SH-SY5Y (cell line): ENCODE results near the gene PRG3.

Experiments used
- GATA2 ChIP-seq: IDR thresholded peaks from 2 replicates; pipeline ENCODE4 v1.6.1; 2011; ENCODE audit warnings: mild to moderate bottlenecking, low read depth, low read length
- GATA3 ChIP-seq: IDR thresholded peaks from 2 replicates; pipeline ENCODE4 v1.6.1; 2011; ENCODE audit warnings: low read depth, mild to moderate bottlenecking, low read length, moderate library complexity

Gene PRG3, protein sequence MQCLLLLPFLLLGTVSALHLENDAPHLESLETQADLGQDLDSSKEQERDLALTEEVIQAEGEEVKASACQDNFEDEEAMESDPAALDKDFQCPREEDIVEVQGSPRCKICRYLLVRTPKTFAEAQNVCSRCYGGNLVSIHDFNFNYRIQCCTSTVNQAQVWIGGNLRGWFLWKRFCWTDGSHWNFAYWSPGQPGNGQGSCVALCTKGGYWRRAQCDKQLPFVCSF

DNA sequence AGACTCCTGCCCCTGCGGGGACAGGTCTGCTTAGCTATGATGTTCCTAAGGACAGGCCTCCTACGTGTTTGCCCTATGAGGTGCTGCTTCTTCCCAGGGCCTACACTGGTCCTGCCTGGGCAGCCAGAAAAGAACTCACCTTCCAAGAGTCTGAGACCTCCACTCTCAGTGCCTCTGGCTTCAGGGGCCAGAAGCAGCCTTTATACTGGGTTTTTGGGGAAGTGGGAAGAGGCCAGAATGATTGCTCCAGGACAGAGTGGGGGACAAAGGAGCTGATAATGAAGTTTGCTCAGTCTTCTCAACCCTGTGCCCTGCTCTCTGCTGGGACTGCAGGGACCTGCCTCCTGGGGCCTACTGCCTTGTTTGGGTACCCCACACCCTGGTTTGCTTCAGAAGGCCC is at the start of gene PRG3:
Gene PRG3 (minus strand): TSS at position 176 of the 400 bp plus-strand sequence. CDS start 442 bp downstream, outside the sequence.
- TF ChIP-seq GATA2 (no peak), GATA3 (no peak)

- TF ChIP-seq GATA2: no peak
- TF ChIP-seq GATA3: no peak
Observed at GRCh38 chr11:57429946-57430345, 49.0 kb upstream of the PRG3 start.

DNA sequence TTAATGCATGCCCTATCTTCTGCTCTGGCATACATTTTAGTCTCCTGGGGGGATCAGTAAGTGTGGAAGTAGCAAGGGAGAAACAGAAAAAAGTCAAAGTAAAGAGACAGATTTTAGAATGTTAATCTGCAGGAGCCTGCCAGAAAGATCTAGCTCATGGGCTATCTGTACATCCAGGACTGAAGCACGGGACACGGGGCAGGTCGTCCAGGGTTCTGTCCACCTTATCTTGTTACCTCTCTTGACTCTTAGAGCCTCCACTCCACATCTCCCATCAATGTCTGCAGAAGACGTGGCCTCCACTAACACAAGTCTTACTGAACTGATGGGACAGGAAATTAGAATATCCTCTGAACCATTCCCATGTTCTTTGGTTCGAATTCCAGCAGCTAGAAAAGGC is 47.7 kb upstream of the PRG3 start:
- TF ChIP-seq GATA3 (no peak), GATA2 (no peak)

DNA sequence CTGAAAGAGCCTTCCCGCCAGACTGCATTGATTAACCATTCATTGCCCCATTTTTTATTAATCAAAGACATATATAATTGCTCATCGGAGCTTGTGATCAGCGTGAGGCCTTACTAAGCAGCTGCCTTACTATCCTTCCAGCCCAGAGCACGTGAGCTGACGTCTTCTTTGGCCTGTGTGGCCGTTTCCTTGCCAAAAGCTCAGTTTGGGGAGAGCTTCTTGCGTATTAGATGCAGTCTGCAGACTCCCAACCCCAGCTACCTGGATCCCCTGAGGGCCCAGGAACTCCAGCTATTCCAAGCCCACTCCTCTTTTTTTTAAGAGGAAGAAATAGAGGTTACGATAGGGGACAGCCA is 46.8 kb upstream of the PRG3 start:
- TF ChIP-seq GATA2 (no peak), GATA3 (no peak)

DNA sequence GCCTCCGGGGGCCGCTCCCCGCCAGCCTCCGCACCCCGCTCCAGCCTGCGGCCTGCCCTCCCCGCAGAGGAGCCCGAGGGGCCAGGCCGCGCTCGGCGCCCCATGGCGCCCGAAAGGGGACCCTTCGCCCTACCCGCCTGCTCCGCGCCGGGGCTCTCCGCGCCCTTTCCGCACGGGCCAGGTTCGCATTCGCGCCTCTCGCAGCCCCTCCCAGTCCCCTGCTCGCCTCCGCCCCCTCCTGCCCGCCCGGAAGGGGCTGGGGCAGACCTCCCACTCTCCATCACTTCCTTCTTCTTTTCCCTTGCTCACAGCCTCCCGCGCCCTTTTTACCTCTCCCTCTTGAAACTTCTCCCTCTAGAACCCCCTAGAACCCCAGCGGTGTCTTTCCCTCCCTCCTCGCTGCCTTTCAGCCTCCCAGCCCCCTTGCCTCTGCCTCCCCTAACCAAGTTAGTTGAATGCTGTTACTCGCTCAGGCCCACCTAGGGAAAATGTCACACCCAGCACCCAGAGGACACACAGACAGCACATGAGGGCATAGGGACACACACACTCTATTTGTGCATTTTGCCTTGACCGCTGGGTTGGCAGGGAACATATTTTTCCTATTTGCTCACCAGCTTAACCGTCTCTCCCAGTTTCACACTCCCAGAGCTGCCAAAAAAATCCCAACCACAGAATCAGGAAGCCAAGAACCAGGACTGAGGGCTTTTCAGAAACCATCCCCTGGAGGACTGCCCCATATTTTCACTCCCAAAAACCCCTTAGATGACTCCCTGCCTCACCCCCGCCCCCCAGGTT is 46.2 kb upstream of the PRG3 start, which contains the start of gene SLC43A3:
Gene SLC43A3 (minus strand): TSS at position 193 of the 798 bp plus-strand sequence. CDS start 949 bp downstream, outside the sequence.
- TF ChIP-seq GATA2 (no peak), GATA3 (no peak)

- TF ChIP-seq GATA3: no peak
- no peak for TF ChIP-seq GATA2
Observed at GRCh38 chr11:57426439-57426928, 45.5 kb upstream of the PRG3 start.

DNA sequence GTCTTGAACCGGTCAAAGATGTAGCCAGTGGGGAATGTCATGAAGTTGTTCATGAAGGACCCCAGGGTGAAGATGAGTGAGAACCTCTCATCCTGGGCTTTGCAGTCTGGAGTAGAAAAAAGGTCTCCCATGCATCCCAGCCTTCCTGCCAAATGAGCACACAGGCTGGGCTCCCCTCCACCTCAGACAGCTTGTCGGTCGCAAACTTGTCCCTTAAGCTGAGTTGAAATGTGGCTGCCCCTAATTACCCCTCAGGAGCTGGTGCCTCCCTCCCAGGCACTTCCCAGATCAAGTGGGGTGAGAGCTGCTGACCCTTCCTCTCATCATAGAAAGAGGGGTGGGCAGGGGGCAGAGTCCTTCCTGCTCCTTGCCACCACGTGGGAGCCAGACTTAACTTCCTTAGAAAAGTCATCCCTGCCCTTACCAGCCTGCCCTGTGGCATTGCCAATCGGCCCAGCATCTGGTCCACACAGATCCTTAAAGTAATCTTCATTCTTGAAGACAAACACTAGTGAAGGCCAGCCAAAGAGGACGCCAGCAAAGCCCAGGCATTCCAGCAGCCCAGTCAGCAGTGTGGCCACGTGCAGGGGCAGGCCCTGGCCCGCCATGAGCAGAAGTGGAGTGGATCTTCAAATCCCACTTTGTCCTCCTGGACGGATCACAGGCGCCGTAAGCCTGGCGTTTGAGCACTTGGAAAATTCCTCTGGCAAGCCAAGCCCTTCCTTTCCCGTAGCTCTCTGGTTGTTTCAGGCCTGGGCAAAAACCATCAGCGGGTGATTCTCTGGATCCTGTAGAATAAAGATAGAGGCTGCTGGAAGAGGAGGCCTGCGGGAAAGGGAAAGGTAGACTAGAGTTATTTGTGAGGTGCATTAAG is 44.9 kb upstream of the PRG3 start:
- no peak for TF ChIP-seq GATA2
- no peak for TF ChIP-seq GATA3

DNA sequence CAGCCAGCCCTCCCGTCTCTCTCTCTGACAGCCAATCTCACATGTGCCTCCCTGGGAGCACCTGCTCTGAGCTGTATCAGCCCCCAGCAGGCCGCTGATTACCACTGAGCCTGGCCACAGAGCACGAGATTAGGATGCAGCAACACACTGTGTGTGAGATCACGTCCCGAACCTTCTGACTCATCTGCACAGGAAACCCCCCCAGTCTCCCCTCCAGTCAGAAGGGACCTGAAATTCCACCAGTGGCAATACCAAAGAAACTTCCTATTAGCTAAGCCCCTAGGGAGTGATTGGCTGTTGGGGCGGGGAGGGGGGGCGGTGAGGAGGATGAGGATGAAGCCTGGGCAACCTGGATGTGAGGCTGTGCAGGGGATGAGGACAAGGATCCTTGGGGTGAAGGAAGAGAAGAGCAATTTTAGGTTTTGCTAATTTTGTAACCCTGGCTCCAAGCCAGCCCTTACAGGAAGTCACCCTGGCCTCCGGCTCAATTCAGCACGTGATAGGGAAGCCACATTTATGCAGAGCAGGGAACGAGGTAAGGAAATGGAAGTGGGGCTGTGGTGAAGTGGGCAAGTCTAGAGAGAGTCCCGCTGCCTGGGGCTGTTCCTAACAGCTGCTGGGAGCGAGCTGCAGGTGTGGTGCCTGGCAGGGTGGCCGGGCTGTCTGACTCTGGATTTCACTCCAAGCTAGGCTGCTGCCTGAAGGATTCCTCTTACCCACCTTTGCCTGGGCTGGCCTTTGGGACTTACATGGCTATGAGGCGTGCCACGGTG is 44.0 kb upstream of the PRG3 start:
- TF ChIP-seq GATA3 (no peak), GATA2 (no peak)

DNA sequence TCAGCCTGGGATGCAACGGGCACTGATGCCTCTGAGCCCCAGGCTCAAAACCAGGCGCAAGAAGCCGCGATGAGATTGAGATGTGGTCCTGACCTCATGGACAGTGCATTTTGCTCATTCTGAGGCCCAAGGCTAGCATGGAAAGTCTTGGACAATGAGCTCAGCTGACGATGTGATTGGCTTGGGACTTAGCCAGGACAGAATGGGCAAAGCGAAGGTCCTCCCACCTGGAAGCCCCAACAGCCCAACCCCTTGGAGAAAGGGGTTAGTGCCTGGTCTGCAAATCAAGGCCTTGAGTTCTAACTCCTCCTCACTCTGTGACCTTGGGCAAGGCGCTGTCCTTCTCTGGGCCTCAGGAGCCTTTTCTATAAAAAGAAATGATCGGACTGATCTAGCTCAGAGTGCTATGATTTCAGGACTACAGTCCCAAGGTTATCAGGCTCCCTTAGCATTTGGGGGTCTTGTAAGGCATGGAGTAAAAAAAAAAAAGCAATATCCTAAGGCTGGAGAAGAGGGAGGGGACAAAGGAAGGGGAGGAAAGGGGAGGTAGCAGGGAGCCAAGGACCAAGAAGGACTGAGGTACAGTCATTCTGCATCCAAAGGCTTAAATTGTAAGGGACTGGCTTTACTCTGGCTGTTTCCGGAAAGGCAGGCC is 43.3 kb upstream of the PRG3 start:
- no peak for TF ChIP-seq GATA3
- no peak for TF ChIP-seq GATA2

DNA sequence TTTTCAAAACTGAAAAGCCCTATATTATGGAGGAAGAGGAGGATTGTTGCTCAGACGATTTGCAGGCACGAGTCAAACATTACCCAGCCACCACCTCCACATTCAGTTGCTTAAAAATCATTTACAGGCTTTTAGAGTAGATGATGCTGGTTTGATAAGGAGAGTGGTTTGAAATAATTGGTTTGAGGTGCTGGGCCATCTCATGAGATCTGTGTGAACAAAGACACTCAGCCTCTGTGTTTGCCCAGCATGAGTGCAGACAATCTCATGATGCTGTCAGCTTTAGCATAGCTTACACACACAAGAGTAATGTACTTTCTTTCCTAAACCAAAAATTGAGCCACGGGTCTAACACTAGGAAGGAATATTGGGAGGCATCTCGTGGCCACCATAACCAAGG is 41.7 kb upstream of the PRG3 start:
- TF ChIP-seq GATA2 (no peak), GATA3 (no peak)

- TF ChIP-seq GATA2 (no peak), GATA3 (no peak)
Observed at GRCh38 chr11:57421805-57422204, 40.9 kb upstream of the PRG3 start.

- TF ChIP-seq GATA3 (no peak), GATA2 (no peak)
Observed at GRCh38 chr11:57421066-57421465, 40.1 kb upstream of the PRG3 start.

DNA sequence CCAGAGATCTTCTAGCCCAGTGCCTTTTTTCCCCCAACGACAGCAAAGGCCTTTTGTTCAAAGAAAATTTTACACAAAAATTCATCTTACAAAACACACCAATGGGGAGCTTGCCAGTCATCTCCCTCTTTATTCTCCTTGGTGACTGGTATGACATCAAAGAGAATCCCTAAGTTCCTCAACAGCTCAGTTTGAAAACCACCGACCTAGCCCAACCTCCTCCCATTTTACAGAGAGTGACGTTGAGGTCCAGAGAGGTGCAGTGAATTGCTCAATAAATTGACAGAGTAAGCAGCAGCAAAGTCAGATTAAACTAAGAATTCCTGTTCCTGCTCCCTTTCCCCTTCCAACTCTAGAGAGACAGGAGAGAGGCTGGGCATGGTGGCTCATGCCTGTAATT is 38.2 kb upstream of the PRG3 start:
- no peak for TF ChIP-seq GATA3
- TF ChIP-seq GATA2: no peak

DNA sequence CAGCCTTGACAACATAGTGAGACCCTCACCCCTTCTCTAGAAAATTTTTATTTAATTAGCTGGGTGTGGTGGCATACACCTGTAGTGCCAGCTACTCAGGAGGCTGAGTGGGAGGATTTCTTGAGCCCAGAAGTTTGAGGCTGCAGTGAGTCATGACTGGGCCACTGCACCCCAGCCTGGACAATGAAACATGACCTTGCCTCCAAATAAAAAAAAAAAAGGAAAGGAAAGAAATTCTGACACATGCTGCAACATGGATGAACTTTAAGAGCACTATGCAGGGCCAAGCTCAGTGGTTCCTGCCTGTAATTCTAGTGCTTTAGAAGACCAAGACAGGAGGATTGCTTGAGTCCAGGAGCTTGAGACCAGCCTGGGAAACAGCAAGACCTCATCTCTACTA is 37.2 kb upstream of the PRG3 start:
- TF ChIP-seq GATA2: no peak
- no peak for TF ChIP-seq GATA3
